Stimulated activated CD4-positive, alpha-beta T cell treated with anti-CD3 and anti-CD28 coated beads, TNF-alpha, amount 100 ng/mL, for 4 hours (primary cell): ENCODE results near the gene KIF1B.
"Not testable (repeated sequence)": the region's sequence is repeated elsewhere in the genome, so short reads cannot be mapped to it uniquely, and the experiment has no call there.

Experiments used
- DNase-seq, 3 experiments: peaks; one replicate each; pipeline ENCODE4 v3.0.0-alpha.2; 2020; ENCODE audit warnings: low read depth in 3 of 3

Gene KIF1B

GRCh38 chr1:10236405-10237156 is 26.2 kb downstream of the KIF1B start:
- no peak for DNase-seq

- no peak for DNase-seq
Observed at GRCh38 chr1:10237157-10237539, 26.8 kb downstream of the KIF1B start.

GRCh38 chr1:10242135-10242534 is 31.8 kb downstream of the KIF1B start:
- no peak for DNase-seq

- no peak for DNase-seq
Observed at GRCh38 chr1:10242811-10243210, 32.4 kb downstream of the KIF1B start.

GRCh38 chr1:10245674-10246073 is 35.3 kb downstream of the KIF1B start:
- DNase-seq, result no peak

GRCh38 chr1:10249808-10250457 is 39.6 kb downstream of the KIF1B start:
- DNase-seq, result no peak

- DNase-seq, result no peak
Observed at GRCh38 chr1:10250663-10251062, 40.3 kb downstream of the KIF1B start.

- DNase-seq, result not testable (repeated sequence)
Observed at GRCh38 chr1:10251325-10252108, 41.1 kb downstream of the KIF1B start.

GRCh38 chr1:10252508-10252907 is 42.1 kb downstream of the KIF1B start:
- DNase-seq, result no peak

GRCh38 chr1:10253149-10253548 is 42.8 kb downstream of the KIF1B start:
- no peak for DNase-seq

GRCh38 chr1:10253755-10254154 is 43.4 kb downstream of the KIF1B start:
- DNase-seq, result no peak

- no peak for DNase-seq
Observed at GRCh38 chr1:10257851-10258250, 47.5 kb downstream of the KIF1B start.

- not testable (repeated sequence) for DNase-seq
Observed at GRCh38 chr1:10259547-10259946, 49.2 kb downstream of the KIF1B start.

GRCh38 chr1:10263450-10264082 is 53.2 kb downstream of the KIF1B start:
- DNase-seq, result no peak

GRCh38 chr1:10265027-10265426 is 54.7 kb downstream of the KIF1B start:
- no peak for DNase-seq

- DNase-seq, result no peak
Observed at GRCh38 chr1:10265900-10266299, 55.5 kb downstream of the KIF1B start.

- DNase-seq, result no peak
Observed at GRCh38 chr1:10267319-10267718, 56.9 kb downstream of the KIF1B start.

GRCh38 chr1:10267921-10268320 is 57.6 kb downstream of the KIF1B start:
- DNase-seq, result no peak

- no peak for DNase-seq
Observed at GRCh38 chr1:10271090-10271489, 60.7 kb downstream of the KIF1B start.

- DNase-seq, result no peak
Observed at GRCh38 chr1:10271869-10272268, 61.5 kb downstream of the KIF1B start.

- DNase-seq, result no peak
Observed at GRCh38 chr1:10272274-10272673, 61.9 kb downstream of the KIF1B start.

- no peak for DNase-seq
Observed at GRCh38 chr1:10278880-10279279, 68.5 kb downstream of the KIF1B start.
